Sigmoid colon (tissue), 4 donors: Measurements from ENCODE around the gene RAD17.

Experiments
- EP300 ChIP-seq, 4 donors: sonication (generic); formaldehyde crosslinking; IDR thresholded peaks; one replicate each; pipeline ENCODE4 v1.6.1; 2017; ENCODE audit warnings: antibody characterized with exemption in 4 of 4
- POLR2AphosphoS5 ChIP-seq, 4 donors: sonication (generic); formaldehyde crosslinking; IDR thresholded peaks; one replicate each; pipeline ENCODE4 v1.6.1; 2017; ENCODE audit warnings: antibody characterized with exemption in 4 of 4
- TF ChIP-seq, protein P1 (sequence below), 4 experiments: fragments of 450-650 bp in 3 of 4; fragments of 200-600 bp in 1 of 4; IDR thresholded peaks; one replicate each; pipeline ENCODE4 v1.5.1; 2016 to 2019; ENCODE audit warnings: antibody characterized with exemption in 4 of 4, mild to moderate bottlenecking in 3 of 4, moderate library complexity in 2 of 4

GRCh38 chr5:69335341-69335935 lies 34.2 kb upstream of the RAD17 start:
- no peak for TF ChIP-seq POLR2AphosphoS5 (IDR thresholded peaks at IDR 0.05)
- TF ChIP-seq, protein P1, sequence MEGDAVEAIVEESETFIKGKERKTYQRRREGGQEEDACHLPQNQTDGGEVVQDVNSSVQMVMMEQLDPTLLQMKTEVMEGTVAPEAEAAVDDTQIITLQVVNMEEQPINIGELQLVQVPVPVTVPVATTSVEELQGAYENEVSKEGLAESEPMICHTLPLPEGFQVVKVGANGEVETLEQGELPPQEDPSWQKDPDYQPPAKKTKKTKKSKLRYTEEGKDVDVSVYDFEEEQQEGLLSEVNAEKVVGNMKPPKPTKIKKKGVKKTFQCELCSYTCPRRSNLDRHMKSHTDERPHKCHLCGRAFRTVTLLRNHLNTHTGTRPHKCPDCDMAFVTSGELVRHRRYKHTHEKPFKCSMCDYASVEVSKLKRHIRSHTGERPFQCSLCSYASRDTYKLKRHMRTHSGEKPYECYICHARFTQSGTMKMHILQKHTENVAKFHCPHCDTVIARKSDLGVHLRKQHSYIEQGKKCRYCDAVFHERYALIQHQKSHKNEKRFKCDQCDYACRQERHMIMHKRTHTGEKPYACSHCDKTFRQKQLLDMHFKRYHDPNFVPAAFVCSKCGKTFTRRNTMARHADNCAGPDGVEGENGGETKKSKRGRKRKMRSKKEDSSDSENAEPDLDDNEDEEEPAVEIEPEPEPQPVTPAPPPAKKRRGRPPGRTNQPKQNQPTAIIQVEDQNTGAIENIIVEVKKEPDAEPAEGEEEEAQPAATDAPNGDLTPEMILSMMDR (IDR thresholded peaks at IDR 0.05): no peak
- no peak for TF ChIP-seq EP300 (IDR thresholded peaks at IDR 0.05)
